GM12872 (cell line): ENCODE measurements around the gene FKBP7.

Source experiments
- CTCF ChIP-seq: IDR thresholded peaks from 3 replicates; pipeline ENCODE4 v1.5.1; 2011; ENCODE audit warnings: low read depth, mild to moderate bottlenecking, low read length, moderate library complexity; ENCODE audit not compliant: insufficient read depth

FKBP7 gene

GRCh38 chr2:178418426-178418825 lies 60.0 kb downstream of the FKBP7 start:
- TF ChIP-seq CTCF = no peak

GRCh38 chr2:178417916-178418315 lies 60.5 kb downstream of the FKBP7 start:
- TF ChIP-seq CTCF = no peak

- no peak for TF ChIP-seq CTCF
Observed at GRCh38 chr2:178415979-178416378, 62.4 kb downstream of the FKBP7 start.

GRCh38 chr2:178414266-178415247 lies 63.8 kb downstream of the FKBP7 start:
- peak; percentile 93 for TF ChIP-seq CTCF
